Measurements from ENCODE around the gene IMPDH1. TPM values are rescaled to one million over a fixed set of nuclear protein-coding genes. Genes with fewer than 3 reads are reported as not detected.

The IMPDH1 gene
- total RNA-seq, 1 donor from 2014 or later: 23.4 TPM

- TF ChIP-seq CTCF (IDR thresholded peaks at IDR 0.05; ENCODE audit: unreplicated experiment): no peak
- no peak for DNase-seq (ENCODE audit: low spot score, unreplicated experiment)
- Mint-ChIP-seq H3K36me3 (ENCODE audit: insufficient read depth) (no peaks in the 10 kb centered on the region), H3K9me3 (ENCODE audit: low read depth) (no peaks in the 10 kb centered on the region), H3K4me3 (ENCODE audit: low read depth) (no peak overlapping the region), H3K27me3 (peaks cover 84% of the 10 kb centered on the region), H3K27ac (no peak overlapping the region), H3K4me1 (ENCODE audit: low read depth) (peaks cover 13% of the 10 kb centered on the region)
Observed at GRCh38 chr7:128359336-128359735, 50.4 kb downstream of the IMPDH1 start.

GRCh38 chr7:128358233-128358632 lies 51.5 kb downstream of the IMPDH1 start:
- Mint-ChIP-seq H3K27me3 (peaks cover 84% of the 10 kb centered on the region), H3K27ac (no peak overlapping the region), H3K36me3 (ENCODE audit: insufficient read depth) (no peaks in the 10 kb centered on the region), H3K4me1 (ENCODE audit: low read depth) (peaks cover 13% of the 10 kb centered on the region), H3K9me3 (ENCODE audit: low read depth) (no peaks in the 10 kb centered on the region), H3K4me3 (ENCODE audit: low read depth) (no peak overlapping the region)
- DNase-seq (ENCODE audit: low spot score, unreplicated experiment): no peak
- no peak for TF ChIP-seq CTCF (IDR thresholded peaks at IDR 0.05; ENCODE audit: unreplicated experiment)

GRCh38 chr7:128357217-128357613 lies 52.6 kb downstream of the IMPDH1 start:
- H3K27ac Mint-ChIP-seq: peak overlapping the region; percentile 80
- no peak overlapping the region for H3K4me3 Mint-ChIP-seq (ENCODE audit: low read depth)
- no peak for TF ChIP-seq CTCF (IDR thresholded peaks at IDR 0.05; ENCODE audit: unreplicated experiment)

GRCh38 chr7:128356546-128357216 lies 53.1 kb downstream of the IMPDH1 start:
- Mint-ChIP-seq H3K4me3 (ENCODE audit: low read depth) (no peak overlapping the region), H3K4me1 (ENCODE audit: low read depth) (peaks cover 10% of the 10 kb centered on the region), H3K27me3 (peaks cover 76% of the 10 kb centered on the region), H3K27ac (peak overlapping the region; percentile 80), H3K9me3 (ENCODE audit: low read depth) (no peaks in the 10 kb centered on the region), H3K36me3 (ENCODE audit: insufficient read depth) (no peaks in the 10 kb centered on the region)
- TF ChIP-seq CTCF (IDR thresholded peaks at IDR 0.05; ENCODE audit: unreplicated experiment): no peak
- no peak for DNase-seq (ENCODE audit: low spot score, unreplicated experiment)

More at GRCh38 chr7:128357217-128357613, 52.6 kb downstream of the IMPDH1 start:
- Mint-ChIP-seq H3K27me3 (peaks cover 81% of the 10 kb centered on the region), H3K36me3 (ENCODE audit: insufficient read depth) (no peaks in the 10 kb centered on the region), H3K9me3 (ENCODE audit: low read depth) (no peaks in the 10 kb centered on the region), H3K4me1 (ENCODE audit: low read depth) (peaks cover 13% of the 10 kb centered on the region)
- no peak for DNase-seq (ENCODE audit: low spot score, unreplicated experiment)

GRCh38 chr7:128353610-128354009 lies 56.2 kb downstream of the IMPDH1 start:
- H3K36me3 Mint-ChIP-seq (ENCODE audit: insufficient read depth): no peaks in the 10 kb centered on the region
- H3K4me1 Mint-ChIP-seq (ENCODE audit: low read depth): peaks cover 5% of the 10 kb centered on the region
- no peak overlapping the region for H3K27ac Mint-ChIP-seq
- no peak for TF ChIP-seq CTCF (IDR thresholded peaks at IDR 0.05; ENCODE audit: unreplicated experiment)
- H3K4me3 Mint-ChIP-seq (ENCODE audit: low read depth): no peak overlapping the region
- no peaks in the 10 kb centered on the region for H3K9me3 Mint-ChIP-seq (ENCODE audit: low read depth)
- no peak for DNase-seq (ENCODE audit: low spot score, unreplicated experiment)
- peaks cover 75% of the 10 kb centered on the region for H3K27me3 Mint-ChIP-seq

All from progenitor cell of endocrine pancreas (in vitro differentiated cells).